ENCODE measurements around the gene CRELD1. TPM values are rescaled to one million over a fixed set of nuclear protein-coding genes. Genes with fewer than 3 reads are reported as not detected.

CRELD1 gene
- polyA plus RNA-seq, 1 experiment: 29.5 TPM

GRCh38 chr3:9955611-9956352 is 22.1 kb downstream of the CRELD1 start:
- TF ChIP-seq CTCF (IDR thresholded peaks at IDR 0.05; ENCODE audit: low read depth, low read length): no peak
- Histone ChIP-seq H3K4me3 (ENCODE audit: low read depth, low read length) (no peak overlapping the region), H3K9me3 (ENCODE audit: control insufficient read depth, insufficient read depth, low read length) (no peaks in the 10 kb centered on the region), H3K27me3 (ENCODE audit: control insufficient read depth, insufficient read depth, low read length) (no peaks in the 10 kb centered on the region), H3K27ac (ENCODE audit: low read depth, low read length) (no peak overlapping the region)
- ChIA-PET CTCF (interaction anchor here (0.6 to 3.4 kb wide), 2 partner anchors 9 to 84 kb away, joined by 4 to 20 read pairs; no protein-coding TSS in a partner anchor), POLR2A (no interaction called here)
- DNase-seq (ENCODE audit: low read depth, low spot score): no peak

- no peaks in the 10 kb centered on the region for H3K27me3 ChIP-seq (ENCODE audit: control insufficient read depth, insufficient read depth, low read length)
- no peaks in the 10 kb centered on the region for H3K9me3 ChIP-seq (ENCODE audit: control insufficient read depth, insufficient read depth, low read length)
- no peak overlapping the region for H3K4me3 ChIP-seq (ENCODE audit: low read depth, low read length)
- CTCF ChIA-PET: interaction anchor here (1.1 to 3.4 kb wide), 2 partner anchors 11 to 293 kb away, joined by 3 to 20 read pairs; no protein-coding TSS in a partner anchor
- no peak overlapping the region for H3K27ac ChIP-seq (ENCODE audit: low read depth, low read length)
- POLR2A ChIA-PET: no interaction called here
- DNase-seq (ENCODE audit: low read depth, low spot score): no peak
- TF ChIP-seq CTCF (IDR thresholded peaks at IDR 0.05; ENCODE audit: low read depth, low read length): peak; percentile 18; the same call in 1 of the 2 replicates
Measured at GRCh38 chr3:9957214-9957613, 23.6 kb downstream of the CRELD1 start.

- Histone ChIP-seq H3K27me3 (ENCODE audit: control insufficient read depth, insufficient read depth, low read length) (no peaks in the 10 kb centered on the region), H3K9me3 (ENCODE audit: control insufficient read depth, insufficient read depth, low read length) (no peaks in the 10 kb centered on the region), H3K4me3 (ENCODE audit: low read depth, low read length) (no peak overlapping the region), H3K27ac (ENCODE audit: low read depth, low read length) (no peak overlapping the region)
- CTCF ChIA-PET: interaction anchor here (1.5 to 2.0 kb wide), 2 partner anchors 18 to 19 kb away, joined by 5 to 6 read pairs; no protein-coding TSS in a partner anchor
- POLR2A ChIA-PET: no interaction called here
- no peak for DNase-seq (ENCODE audit: low read depth, low spot score)
- TF ChIP-seq CTCF (IDR thresholded peaks at IDR 0.05; ENCODE audit: low read depth, low read length): no peak
Measured at GRCh38 chr3:9965200-9965875, 31.7 kb downstream of the CRELD1 start.

GRCh38 chr3:9966841-9967240 is 33.2 kb downstream of the CRELD1 start:
- Histone ChIP-seq H3K9me3 (ENCODE audit: control insufficient read depth, insufficient read depth, low read length) (no peaks in the 10 kb centered on the region), H3K4me3 (ENCODE audit: low read depth, low read length) (no peak overlapping the region), H3K27me3 (ENCODE audit: control insufficient read depth, insufficient read depth, low read length) (no peaks in the 10 kb centered on the region), H3K27ac (ENCODE audit: low read depth, low read length) (no peak overlapping the region)
- ChIA-PET POLR2A (no interaction called here), CTCF (interaction anchor here (0.7 to 2.0 kb wide), 2 partner anchors 20 to 287 kb away, joined by 3 to 6 read pairs; no protein-coding TSS in a partner anchor)
- DNase-seq (ENCODE audit: low read depth, low spot score): no peak
- TF ChIP-seq CTCF (IDR thresholded peaks at IDR 0.05; ENCODE audit: low read depth, low read length): no peak

- H3K9me3 ChIP-seq (ENCODE audit: control insufficient read depth, insufficient read depth, low read length): no peaks in the 10 kb centered on the region
- ChIA-PET CTCF (no interaction called here), POLR2A (interaction anchor here (1.0 kb wide), 1 partner anchor 11 kb away, joined by 3 read pairs; no protein-coding TSS in a partner anchor)
- DNase-seq (ENCODE audit: low read depth, low spot score): no peak
- H3K27ac ChIP-seq (ENCODE audit: low read depth, low read length): peak overlapping the region; percentile 66
- no peak overlapping the region for H3K4me3 ChIP-seq (ENCODE audit: low read depth, low read length)
- TF ChIP-seq CTCF (IDR thresholded peaks at IDR 0.05; ENCODE audit: low read depth, low read length): no peak
- no peaks in the 10 kb centered on the region for H3K27me3 ChIP-seq (ENCODE audit: control insufficient read depth, insufficient read depth, low read length)
Measured at GRCh38 chr3:9969632-9970019, 36.0 kb downstream of the CRELD1 start.

All from AG04450 (cell line).